Measurements from ENCODE around the gene RIMBP2.

- TF ChIP-seq CTCF (IDR thresholded peaks at IDR 0.05; ENCODE audit: borderline replicate concordance, extremely low read depth, low read length, poor library complexity, severe bottlenecking): no peak
- no peak for TF ChIP-seq EZH2 (IDR thresholded peaks at IDR 0.05; ENCODE audit: borderline replicate concordance, low read depth, low read length, severe bottlenecking)
Observed at GRCh38 chr12:130715998-130716968, at the start of gene RIMBP2.
